Subcutaneous abdominal adipose tissue (tissue), 5 donors: ENCODE results near the gene CORO7.

Experiments
- H3K27ac ChIP-seq: one replicate; pipeline ENCODE4 v1.7.0; 2013; ENCODE audit warnings: low read depth, mild to moderate bottlenecking, inconsistent platforms, low read length, moderate library complexity
- H3K27me3 ChIP-seq, 5 donors: one replicate each; pipeline ENCODE4 v1.7.0; 2013; ENCODE audit warnings: low read length in 5 of 5, inconsistent platforms in 1 of 5; ENCODE audit not compliant: control insufficient read depth in 5 of 5, insufficient read depth in 4 of 5
- H3K36me3 ChIP-seq, 5 donors: one replicate each; pipeline ENCODE4 v1.7.0; 2013; ENCODE audit warnings: low read length in 5 of 5; ENCODE audit not compliant: control insufficient read depth in 5 of 5, insufficient read depth in 5 of 5
- H3K4me1 ChIP-seq, 5 donors: one replicate each; pipeline ENCODE4 v1.7.0; 2013; ENCODE audit warnings: low read length in 5 of 5, mild to moderate bottlenecking in 3 of 5, moderate library complexity in 1 of 5; ENCODE audit not compliant: control insufficient read depth in 5 of 5, insufficient read depth in 5 of 5
- H3K4me3 ChIP-seq, 5 donors: one replicate each; pipeline ENCODE4 v1.7.0; 2013; ENCODE audit warnings: low read length in 5 of 5, low read depth in 1 of 5
- H3K9ac ChIP-seq, 5 donors: one replicate each; pipeline ENCODE4 v1.7.0; 2013; ENCODE audit warnings: low read length in 5 of 5, mild to moderate bottlenecking in 4 of 5, moderate library complexity in 3 of 5
- H3K9me3 ChIP-seq, 5 donors: one replicate each; pipeline ENCODE4 v1.7.0; 2013; ENCODE audit warnings: low read length in 5 of 5; ENCODE audit not compliant: control insufficient read depth in 5 of 5
- donor health status: healthy.
- donor health status: healthy.
- donor health status: healthy.
- donor health status: healthy.
- donor health status: healthy.

Gene CORO7

GRCh38 chr16:4354512-4355409 lies 61.6 kb downstream of the CORO7 start:
- Histone ChIP-seq H3K4me1 (peaks cover 0 to 16% (median 13%) of the 10 kb centered on the region in 5 donors), H3K9ac (no peak overlapping the region), H3K36me3 (peaks cover 0 to 38% (median 19%) of the 10 kb centered on the region in 5 donors), H3K4me3 (no peak overlapping the region), H3K27ac (no peak overlapping the region), H3K9me3 (no peaks in the 10 kb centered on the region), H3K27me3 (no peaks in the 10 kb centered on the region)

DNA sequence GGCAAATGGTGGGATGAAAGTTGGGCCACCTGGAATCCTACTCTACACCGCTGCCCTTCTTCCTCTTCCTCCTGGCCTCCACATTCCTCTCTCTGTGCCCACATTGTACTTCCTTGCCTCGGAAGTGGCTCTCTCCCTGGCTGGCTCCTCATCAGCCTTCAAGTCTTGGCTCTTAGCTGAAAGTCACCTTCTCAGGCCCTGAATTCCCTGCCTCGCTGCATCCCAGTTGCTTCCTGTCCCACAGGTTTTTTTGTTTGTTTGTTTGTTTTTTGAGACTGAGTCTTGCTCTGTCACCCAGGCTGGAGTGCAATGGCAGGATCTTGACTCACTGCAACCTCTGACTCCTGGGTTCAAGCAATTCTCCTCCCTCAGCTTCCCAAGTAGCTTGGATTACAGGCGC lies 62.7 kb downstream of the CORO7 start:
- Histone ChIP-seq H3K4me1 (peaks cover 0 to 16% (median 13%) of the 10 kb centered on the region in 5 donors), H3K9me3 (no peaks in the 10 kb centered on the region), H3K36me3 (peaks cover 0 to 30% (median 19%) of the 10 kb centered on the region in 5 donors), H3K9ac (no peak overlapping the region), H3K27me3 (no peaks in the 10 kb centered on the region), H3K4me3 (no peak overlapping the region), H3K27ac (no peak overlapping the region)

DNA sequence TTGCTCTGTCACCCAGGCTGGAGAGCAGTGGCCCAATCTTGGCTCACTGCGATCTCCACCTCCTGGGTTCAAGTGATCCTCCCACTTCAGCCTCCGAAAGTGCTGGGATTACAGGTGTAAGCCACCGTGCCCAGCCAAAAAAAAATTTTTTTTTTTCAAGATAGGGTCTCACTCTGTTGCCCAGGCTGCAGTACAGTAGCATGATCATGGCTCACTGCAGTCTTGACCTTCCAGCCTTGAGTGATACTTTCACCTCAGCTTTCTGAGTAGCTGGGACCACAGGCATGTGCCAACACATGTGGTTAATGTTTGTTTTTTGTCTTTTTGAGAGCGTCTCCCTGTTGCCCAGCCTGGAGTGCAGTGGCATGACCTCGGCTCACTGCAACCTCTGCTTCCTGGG lies 63.6 kb downstream of the CORO7 start:
- peaks cover 0 to 27% (median 11%) of the 10 kb centered on the region in 5 donors for H3K36me3 ChIP-seq
- no peak overlapping the region for H3K4me3 ChIP-seq
- H3K27ac ChIP-seq: no peak overlapping the region
- no peaks in the 10 kb centered on the region for H3K27me3 ChIP-seq
- H3K9ac ChIP-seq: no peak overlapping the region
- no peaks in the 10 kb centered on the region for H3K9me3 ChIP-seq
- H3K4me1 ChIP-seq: peaks cover 0 to 21% (median 19%) of the 10 kb centered on the region in 5 donors

DNA sequence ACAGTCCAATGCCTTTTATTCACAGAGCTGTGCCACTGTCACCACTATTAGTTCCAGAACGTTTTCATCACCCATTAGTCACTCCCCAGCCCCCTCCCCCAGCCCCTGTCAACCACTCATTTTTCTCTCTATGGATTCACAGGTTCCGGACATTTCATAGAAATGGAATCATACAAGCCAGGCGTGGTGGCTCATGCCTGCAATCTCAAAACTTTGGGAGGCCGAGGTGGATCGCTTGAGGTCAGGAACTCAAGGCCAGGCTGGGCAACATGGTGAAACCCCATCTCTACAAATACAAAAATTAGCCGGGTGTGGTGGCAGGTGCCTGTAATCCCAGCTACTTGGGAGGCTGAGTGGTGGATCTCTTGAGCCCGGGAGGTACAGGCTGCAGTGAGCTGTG lies 64.5 kb downstream of the CORO7 start:
- H3K36me3 ChIP-seq: peaks cover 0 to 22% (median 10%) of the 10 kb centered on the region in 5 donors
- no peak overlapping the region for H3K27ac ChIP-seq
- peaks cover 0 to 31% (median 28%) of the 10 kb centered on the region in 5 donors for H3K4me1 ChIP-seq
- no peak overlapping the region for H3K4me3 ChIP-seq
- no peak overlapping the region for H3K9ac ChIP-seq
- no peaks in the 10 kb centered on the region for H3K27me3 ChIP-seq
- H3K9me3 ChIP-seq: no peaks in the 10 kb centered on the region

DNA sequence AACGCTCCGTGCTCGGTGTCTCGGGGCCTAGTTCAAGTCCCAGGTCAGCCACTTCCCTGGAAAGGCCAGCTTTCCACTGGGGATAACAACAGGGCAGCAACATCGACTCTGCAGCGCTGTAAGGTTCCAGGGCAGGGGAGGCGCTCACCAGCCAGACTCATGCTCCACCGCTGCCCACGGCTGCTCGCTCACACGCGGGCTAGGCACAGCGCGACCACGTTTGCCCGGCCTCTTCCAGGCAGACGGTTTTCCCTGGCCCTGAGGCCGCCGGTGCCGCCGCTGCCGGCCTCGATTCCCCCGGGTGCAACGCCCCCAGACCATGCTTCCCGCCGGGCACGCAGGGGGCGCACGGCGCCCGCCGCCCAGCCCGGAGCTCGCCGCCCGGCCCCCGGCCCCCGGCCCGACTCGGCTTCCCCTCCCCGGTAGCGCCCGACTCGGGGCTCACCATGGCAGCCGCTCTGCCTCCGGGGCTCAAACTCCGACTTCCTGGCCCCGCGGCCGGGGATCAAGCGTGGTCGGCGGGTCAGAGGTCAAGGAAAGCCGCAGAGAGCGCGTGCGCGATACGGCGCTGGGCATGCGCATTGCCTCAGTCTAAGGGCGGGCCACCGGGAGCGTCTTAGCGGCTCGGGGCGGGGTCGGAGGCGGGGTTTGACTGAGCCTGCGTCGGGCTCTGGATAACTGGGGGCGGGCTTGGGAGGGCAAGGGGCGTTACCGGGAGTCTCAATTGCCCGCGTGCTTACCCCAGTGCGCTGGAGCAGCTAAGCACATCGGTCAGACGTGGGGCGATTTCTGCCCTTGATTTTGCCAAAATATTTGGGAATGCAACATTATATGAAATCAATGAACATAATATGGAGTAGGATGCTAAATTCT lies 65.4 kb downstream of the CORO7 start, which contains the start of gene PAM16:
PAM16 (minus strand) TSS at position 535 of the 873 bp plus-strand sequence; CDS start at position 448, 87 bp downstream.
- peaks cover 0 to 18% (median 10%) of the 10 kb centered on the region in 5 donors for H3K36me3 ChIP-seq
- H3K4me3 ChIP-seq: peak within 1 kb of the TSS; percentile 87 to 96 (median 90)
- H3K4me1 ChIP-seq: peaks cover 1 to 39% (median 33%) of the 10 kb centered on the region in 5 donors
- peak within 1 kb of the TSS; percentile 74 for H3K27ac ChIP-seq
- H3K9ac ChIP-seq: peak within 1 kb of the TSS; percentile 48 to 98 (median 90)
- H3K9me3 ChIP-seq: no peaks in the 10 kb centered on the region
- H3K27me3 ChIP-seq: no peaks in the 10 kb centered on the region

- H3K27me3 ChIP-seq: no peaks in the 10 kb centered on the region
- H3K4me1 ChIP-seq: peaks cover 3 to 45% (median 39%) of the 10 kb centered on the region in 5 donors
Observed at GRCh38 chr16:4350365-4350786, 66.0 kb downstream of the CORO7 start.

DNA sequence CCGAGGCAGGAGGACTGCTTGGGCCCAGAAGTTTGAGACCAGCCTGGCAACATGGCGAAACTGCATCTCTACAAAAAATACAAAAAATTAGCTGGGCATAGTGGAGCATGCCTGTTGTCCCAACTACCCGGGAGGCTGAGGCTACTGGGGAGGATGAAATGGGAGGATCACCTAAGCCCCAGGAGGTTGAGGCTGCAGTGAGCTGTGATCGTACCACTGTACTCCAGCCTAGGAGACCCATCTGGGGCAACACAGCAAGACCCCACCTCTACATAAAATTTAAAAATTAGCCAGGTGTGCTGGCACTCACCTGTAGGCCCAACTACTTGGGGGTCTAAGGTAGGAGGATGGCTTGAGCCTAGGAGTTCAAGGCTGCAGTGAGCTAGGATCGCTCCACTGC lies 67.1 kb downstream of the CORO7 start:
- Histone ChIP-seq H3K9me3 (no peaks in the 10 kb centered on the region), H3K36me3 (peaks cover 0 to 9% (median 4%) of the 10 kb centered on the region in 5 donors), H3K4me3 (no peak overlapping the region), H3K27ac (no peak overlapping the region), H3K4me1 (peaks cover 3 to 45% (median 39%) of the 10 kb centered on the region in 5 donors), H3K9ac (no peak overlapping the region), H3K27me3 (no peaks in the 10 kb centered on the region)

More at GRCh38 chr16:4350365-4350786, 66.0 kb downstream of the CORO7 start:
- Histone ChIP-seq H3K27ac (peak overlapping the region; percentile 74), H3K9me3 (no peaks in the 10 kb centered on the region), H3K4me3 (peak overlapping the region; percentile 87 to 96 (median 90)), H3K36me3 (peaks cover 0 to 18% (median 10%) of the 10 kb centered on the region in 5 donors), H3K9ac (peak overlapping the region in 4 of 5 donors; percentile 82 to 98 (median 92))

- H3K27ac ChIP-seq: no peak overlapping the region
- H3K9me3 ChIP-seq: no peaks in the 10 kb centered on the region
- H3K27me3 ChIP-seq: no peaks in the 10 kb centered on the region
- peaks cover 3 to 45% (median 43%) of the 10 kb centered on the region in 5 donors for H3K4me1 ChIP-seq
- H3K9ac ChIP-seq: no peak overlapping the region
- peaks cover 0 to 8% (median 0%) of the 10 kb centered on the region in 5 donors for H3K36me3 ChIP-seq
- no peak overlapping the region for H3K4me3 ChIP-seq
Observed at GRCh38 chr16:4347765-4348509, 68.5 kb downstream of the CORO7 start.

GRCh38 chr16:4347010-4347409 lies 69.4 kb downstream of the CORO7 start:
- Histone ChIP-seq H3K27me3 (no peaks in the 10 kb centered on the region), H3K27ac (no peak overlapping the region), H3K36me3 (peaks cover 0 to 8% (median 0%) of the 10 kb centered on the region in 5 donors), H3K4me1 (peaks cover 3 to 45% (median 43%) of the 10 kb centered on the region in 5 donors), H3K4me3 (no peak overlapping the region), H3K9me3 (no peaks in the 10 kb centered on the region), H3K9ac (no peak overlapping the region)
